Esophagus muscularis mucosa (tissue), 4 donors: ENCODE results near the gene ANKRD13B. TPM values are rescaled to one million over a fixed set of nuclear protein-coding genes. Genes with fewer than 3 reads are reported as not detected.

ENCODE experiments used
- DNase-seq: peaks from one replicate; pipeline ENCODE4 v3.0.0-alpha.2; 2017; ENCODE audit errors: extremely low spot score
- H3K27ac ChIP-seq, 4 donors: fragments of 200-600 bp; sonication (generic); replicated peaks in 1 of 4; 1 replicate in 3 of 4; 2 replicates in 1 of 4; pipeline ENCODE4 v1.5.1; 2016 to 2019; ENCODE audit warnings: mild to moderate bottlenecking in 1 of 4
- H3K27me3 ChIP-seq, 4 donors: fragments of 200-600 bp; sonication (generic); one replicate each; pipeline versions ENCODE4 v1.5.1 to v1.6.0; 2016 to 2019
- H3K36me3 ChIP-seq, 4 donors: fragments of 200-600 bp; sonication (generic); one replicate each; pipeline ENCODE4 v1.5.1; 2016 to 2019
- H3K4me1 ChIP-seq, 4 donors: fragments of 200-600 bp; sonication (generic); one replicate each; pipeline ENCODE4 v1.5.1; 2016 to 2019
- H3K4me3 ChIP-seq, 4 donors: fragments of 200-600 bp; sonication (generic); 1 replicate in 2 of 4; 2 replicates in 2 of 4; pipeline ENCODE4 v1.5.1; 2016 to 2019; ENCODE audit warnings: mild to moderate bottlenecking in 4 of 4, moderate library complexity in 1 of 4
- H3K9me3 ChIP-seq, 4 donors: fragments of 200-600 bp; sonication (generic); 1 replicate in 3 of 4; 2 replicates in 1 of 4; pipeline ENCODE4 v1.5.1; 2016 to 2019
- EP300 ChIP-seq: sonication (generic); formaldehyde crosslinking; IDR thresholded peaks from one replicate; pipeline ENCODE4 v1.6.1; 2017; ENCODE audit warnings: antibody characterized with exemption
- POLR2A ChIP-seq: fragments of 450-650 bp; IDR thresholded peaks from one replicate; pipeline ENCODE4 v1.6.1; 2017; ENCODE audit warnings: antibody characterized with exemption, moderate library complexity, mild to moderate bottlenecking, low read depth
- POLR2AphosphoS5 ChIP-seq, 2 donors: sonication (generic); formaldehyde crosslinking; IDR thresholded peaks; one replicate each; pipeline ENCODE4 v1.6.1; 2017; ENCODE audit warnings: antibody characterized with exemption in 2 of 2
- WGBS: methylation state at CpG from one replicate; pipeline ENCODE4 v1.1.5; 2018; 5-methylcytosine and 5-hydroxymethylcytosine counted together
- intact Hi-C: fragments of 100-400 bp; cut with DNase I; formaldehyde crosslinking; loops from one replicate; pipeline ENCODE4 v1.15.1; 2023
- total RNA-seq, 4 donors: library from RNA; depleted of rRNA; stranded (reverse); fragments of >200 nt; gene quantifications; one replicate each; pipeline versions ENCODE4 v1.1.0 to v1.2.1, GENCODE V29; 2016
- TF ChIP-seq, protein P1 (sequence below), 3 experiments: fragments of 200-600 bp in 2 of 3; fragments of 450-650 bp in 1 of 3; sonication (generic) in 2 of 3; IDR thresholded peaks; one replicate each; pipeline ENCODE4 v1.5.1; 2017 to 2019; ENCODE audit warnings: antibody characterized with exemption in 3 of 3, mild to moderate bottlenecking in 2 of 3, moderate library complexity in 1 of 3

ANKRD13B gene
- total RNA-seq, 4 donors from 2014 or later = 8.0 to 16.1 (median 13.4) TPM

DNA sequence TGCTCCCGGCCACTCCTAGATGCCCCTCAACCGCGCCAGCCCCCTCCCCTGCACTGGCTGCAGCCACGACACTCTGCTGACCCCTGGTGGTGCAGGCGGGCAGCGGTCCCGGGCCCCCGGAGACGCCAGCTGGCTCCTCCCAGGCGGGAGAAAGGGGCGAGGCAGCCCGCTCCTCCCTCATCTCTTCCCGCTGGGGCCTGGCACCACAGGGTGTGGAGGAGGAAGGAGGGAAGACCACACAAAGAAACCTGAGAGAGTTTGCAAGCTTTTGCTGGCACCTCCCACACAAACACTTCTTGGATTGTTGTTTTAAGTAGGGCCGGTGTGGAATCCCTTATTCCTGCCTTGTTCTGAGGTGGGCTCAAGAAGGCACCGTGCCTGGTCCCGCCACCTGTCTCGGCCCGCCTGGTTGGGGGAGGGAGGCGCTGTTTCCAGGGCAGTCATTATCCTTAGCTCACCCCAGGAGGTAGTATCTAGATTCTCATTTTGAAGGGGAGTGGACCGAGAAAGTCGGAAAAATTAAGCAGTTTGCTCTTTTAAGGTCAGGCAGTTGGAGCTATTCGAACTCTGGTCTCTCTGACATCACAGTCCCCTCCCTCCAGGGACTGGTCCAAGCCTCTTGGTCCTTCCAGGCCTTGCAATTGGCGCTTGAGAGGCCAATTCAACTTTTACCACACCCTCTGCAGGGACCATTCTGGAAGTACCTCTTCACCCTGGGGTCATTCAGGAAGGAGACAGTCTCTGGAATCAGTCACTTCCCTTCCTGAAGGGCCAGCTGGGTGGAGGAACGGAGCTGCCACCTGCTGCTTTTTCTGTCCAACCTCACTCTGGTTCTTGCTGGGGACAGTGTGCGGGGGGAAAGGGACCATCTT lies 959 bp upstream of the ANKRD13B start:
- Histone ChIP-seq H3K9me3 (no peaks in the 10 kb centered on the region), H3K27ac (peak overlapping the region; percentile 83 to 92 (median 86)), H3K4me1 (peaks cover 57 to 80% (median 72%) of the 10 kb centered on the region in 4 donors), H3K36me3 (no peaks in the 10 kb centered on the region), H3K4me3 (peak overlapping the region; percentile 38 to 99 (median 85)), H3K27me3 (no peaks in the 10 kb centered on the region)
- 16% methylated on average over 20 of the region's 25 CpGs for WGBS
- TF ChIP-seq, protein P1, sequence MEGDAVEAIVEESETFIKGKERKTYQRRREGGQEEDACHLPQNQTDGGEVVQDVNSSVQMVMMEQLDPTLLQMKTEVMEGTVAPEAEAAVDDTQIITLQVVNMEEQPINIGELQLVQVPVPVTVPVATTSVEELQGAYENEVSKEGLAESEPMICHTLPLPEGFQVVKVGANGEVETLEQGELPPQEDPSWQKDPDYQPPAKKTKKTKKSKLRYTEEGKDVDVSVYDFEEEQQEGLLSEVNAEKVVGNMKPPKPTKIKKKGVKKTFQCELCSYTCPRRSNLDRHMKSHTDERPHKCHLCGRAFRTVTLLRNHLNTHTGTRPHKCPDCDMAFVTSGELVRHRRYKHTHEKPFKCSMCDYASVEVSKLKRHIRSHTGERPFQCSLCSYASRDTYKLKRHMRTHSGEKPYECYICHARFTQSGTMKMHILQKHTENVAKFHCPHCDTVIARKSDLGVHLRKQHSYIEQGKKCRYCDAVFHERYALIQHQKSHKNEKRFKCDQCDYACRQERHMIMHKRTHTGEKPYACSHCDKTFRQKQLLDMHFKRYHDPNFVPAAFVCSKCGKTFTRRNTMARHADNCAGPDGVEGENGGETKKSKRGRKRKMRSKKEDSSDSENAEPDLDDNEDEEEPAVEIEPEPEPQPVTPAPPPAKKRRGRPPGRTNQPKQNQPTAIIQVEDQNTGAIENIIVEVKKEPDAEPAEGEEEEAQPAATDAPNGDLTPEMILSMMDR (IDR thresholded peaks at IDR 0.05) = peak in 2 of 3 experiments; percentile 93 to 95
- TF ChIP-seq POLR2AphosphoS5 (IDR thresholded peaks at IDR 0.05) = peak; percentile 56 to 61
- no peak for TF ChIP-seq EP300
- TF ChIP-seq POLR2A = no peak
- intact Hi-C loops = no loop called here
- peak; percentile 96 for DNase-seq

DNA sequence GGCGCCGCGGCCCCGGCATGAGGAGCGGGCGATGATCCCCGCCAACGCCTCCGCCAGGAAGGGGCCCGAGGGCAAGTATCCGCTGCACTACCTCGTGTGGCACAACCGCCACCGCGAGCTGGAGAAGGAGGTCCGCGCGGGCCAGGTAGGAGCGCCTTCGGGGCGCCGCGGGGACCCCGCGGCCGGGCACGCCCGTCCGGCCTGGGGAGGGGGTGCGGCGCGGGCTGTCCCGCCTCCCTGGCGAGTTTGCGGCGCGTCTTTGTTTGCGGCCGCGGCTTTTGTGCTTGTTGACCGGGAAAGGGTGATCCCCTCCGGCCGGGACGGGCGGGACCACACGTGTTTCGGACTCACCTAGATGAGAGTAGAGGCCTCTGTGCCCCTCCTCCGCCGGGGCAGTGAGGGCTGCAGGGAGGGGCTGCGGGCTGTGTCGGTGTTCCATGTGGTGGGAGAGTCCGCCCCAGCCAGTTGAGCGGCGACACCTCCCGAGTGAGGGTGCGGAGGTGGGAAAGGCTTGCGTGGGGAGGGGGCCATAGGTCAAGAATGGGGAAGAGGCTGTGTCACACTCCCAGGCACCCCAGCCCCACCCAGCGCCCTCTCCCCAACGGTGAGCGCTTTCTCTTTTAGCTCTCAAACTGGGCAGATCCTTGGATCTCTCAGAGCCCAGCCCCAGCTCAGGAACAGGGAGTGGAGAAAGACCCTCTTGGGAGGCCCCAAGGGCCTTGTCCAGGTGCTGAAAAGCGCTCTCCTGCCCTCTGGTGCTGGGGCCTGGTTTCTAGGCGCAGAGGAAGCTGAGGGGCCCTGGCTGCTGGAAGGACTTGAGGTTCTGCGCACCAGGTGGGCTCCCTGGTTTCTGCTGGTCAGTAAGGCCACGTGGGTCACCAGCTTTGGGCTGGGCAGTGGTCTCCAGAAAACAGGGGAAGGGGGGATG lies 923 bp downstream of the ANKRD13B start:
- H3K4me3 ChIP-seq = peak overlapping the region; percentile 67 to 99 (median 80)
- peak overlapping the region in 3 of 4 donors; percentile 41 to 64 (median 52) for H3K27ac ChIP-seq
- no peaks in the 10 kb centered on the region for H3K9me3 ChIP-seq
- WGBS = 13% methylated on average over 8 of the region's 64 CpGs
- H3K27me3 ChIP-seq = no peaks in the 10 kb centered on the region
- TF ChIP-seq POLR2A (no peak), EP300 (no peak), POLR2AphosphoS5 (IDR thresholded peaks at IDR 0.05) (no peak)
- TF ChIP-seq, protein P1 (IDR thresholded peaks at IDR 0.05) = peak; percentile 9 to 27 (median 26)
- no peaks in the 10 kb centered on the region for H3K36me3 ChIP-seq
- DNase-seq = no peak
- H3K4me1 ChIP-seq = peaks cover 43 to 70% (median 59%) of the 10 kb centered on the region in 4 donors
- intact Hi-C loops = no loop called here

DNA sequence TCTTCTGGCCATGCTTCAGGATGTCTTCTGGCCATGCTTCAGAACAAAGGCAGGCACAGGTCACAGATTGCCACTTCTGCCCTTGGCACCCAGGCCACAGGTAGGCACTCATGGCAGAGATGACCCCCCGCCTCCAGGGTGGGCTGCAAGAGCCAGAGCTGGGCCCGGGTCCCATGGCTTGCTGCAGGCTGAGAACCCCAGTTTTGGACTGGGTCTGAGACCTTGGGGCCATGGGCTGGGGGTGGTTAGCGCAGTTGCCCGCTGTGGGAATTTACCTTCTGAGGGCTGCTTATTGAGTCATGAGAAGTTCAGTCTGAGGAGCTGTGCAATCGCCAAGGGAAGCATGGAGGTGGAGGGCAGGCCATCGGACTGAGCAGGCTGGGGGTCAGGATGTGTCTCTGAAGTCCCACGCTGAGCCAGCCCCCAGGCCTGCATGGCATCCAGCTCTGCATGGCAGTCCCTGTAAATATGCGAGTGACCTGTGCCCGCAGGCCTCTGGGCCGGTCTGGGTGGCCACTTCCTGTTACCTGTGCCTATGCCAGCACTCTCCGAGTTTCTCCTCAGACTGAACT lies 1.7 kb downstream of the ANKRD13B start:
- Histone ChIP-seq H3K4me1 (peaks cover 43 to 69% (median 58%) of the 10 kb centered on the region in 4 donors), H3K36me3 (no peaks in the 10 kb centered on the region), H3K4me3 (peak overlapping the region in 2 of 4 donors; percentile 79 to 99), H3K9me3 (no peaks in the 10 kb centered on the region), H3K27me3 (no peaks in the 10 kb centered on the region), H3K27ac (peak overlapping the region in 2 of 4 donors; percentile 41 to 64)
- 89% methylated on average over 9 of the region's 11 CpGs for WGBS
- no peak for TF ChIP-seq EP300
- TF ChIP-seq, protein P1 (IDR thresholded peaks at IDR 0.05) = no peak
- no peak for TF ChIP-seq POLR2AphosphoS5 (IDR thresholded peaks at IDR 0.05)
- TF ChIP-seq POLR2A = no peak
- DNase-seq = no peak
- intact Hi-C loops = no loop called here

DNA sequence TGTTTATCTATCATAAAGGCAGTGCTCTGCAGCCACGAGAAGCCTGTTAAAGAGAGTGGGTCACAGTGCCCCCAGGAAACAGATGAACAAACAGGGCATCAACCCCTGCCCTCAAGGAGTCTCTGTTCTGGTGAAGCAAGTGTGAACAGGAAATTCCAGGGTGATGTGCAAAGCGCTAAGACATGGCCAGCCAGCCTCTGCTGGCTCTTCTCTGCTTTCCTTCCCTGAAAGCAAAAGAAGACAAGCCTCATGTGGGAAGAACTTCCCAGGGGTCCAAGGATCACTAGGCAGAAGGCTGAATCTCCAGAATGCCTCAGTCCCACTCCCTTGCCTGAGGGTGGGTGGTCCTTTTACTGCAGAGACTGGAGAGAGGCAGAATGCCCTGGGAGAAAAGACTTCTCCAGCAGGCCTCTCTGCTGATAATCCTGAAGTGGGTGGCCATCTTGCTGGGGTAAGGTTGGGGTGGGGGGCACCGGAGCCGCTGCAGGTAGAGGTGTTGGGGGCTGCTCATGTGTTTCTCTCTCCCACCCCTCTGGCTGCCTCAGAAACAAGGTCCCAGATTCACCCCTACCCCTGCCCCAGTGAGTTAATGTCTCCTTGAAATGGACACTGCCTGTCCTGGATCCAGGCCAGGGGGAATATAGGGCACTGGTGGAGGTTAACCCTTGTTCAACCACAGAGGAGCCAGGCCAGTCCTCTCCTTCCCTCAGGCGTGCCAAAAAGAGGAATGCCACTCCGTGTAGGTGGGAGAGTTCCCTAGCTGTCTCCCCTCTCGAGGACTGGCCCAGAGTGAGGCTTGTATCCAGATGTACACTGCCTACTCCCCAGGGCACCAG lies 2.4 kb downstream of the ANKRD13B start:
- no peaks in the 10 kb centered on the region for H3K36me3 ChIP-seq
- no peak overlapping the region for H3K4me3 ChIP-seq
- H3K27ac ChIP-seq = no peak overlapping the region
- TF ChIP-seq POLR2AphosphoS5 (IDR thresholded peaks at IDR 0.05) (no peak), POLR2A (no peak), EP300 (no peak)
- TF ChIP-seq, protein P1 (IDR thresholded peaks at IDR 0.05) = no peak
- WGBS = 80% methylated on average over 7 of the region's 7 CpGs
- H3K9me3 ChIP-seq = no peaks in the 10 kb centered on the region
- intact Hi-C loops = no loop called here
- no peak for DNase-seq
- peaks cover 36 to 62% (median 51%) of the 10 kb centered on the region in 4 donors for H3K4me1 ChIP-seq
- H3K27me3 ChIP-seq = no peaks in the 10 kb centered on the region
